GM19397 (cell line): Measurements from ENCODE around the gene PLOD2.

Experiments used
- ATAC-seq: cut with Tn5 transposase; IDR thresholded peaks from one replicate; pipeline ENCODE4 v1.9.1; 2021; ENCODE audit warnings: mild to moderate bottlenecking, moderate library complexity; ENCODE audit not compliant: unreplicated experiment

PLOD2 gene

GRCh38 chr3:146052056-146052790 is 108.8 kb downstream of the PLOD2 start:
- no peak for ATAC-seq

- ATAC-seq: no peak
Observed at GRCh38 chr3:146050691-146051090, 110.3 kb downstream of the PLOD2 start.

GRCh38 chr3:146047485-146047884 is 113.5 kb downstream of the PLOD2 start:
- ATAC-seq: no peak

GRCh38 chr3:146044046-146044445 is 116.9 kb downstream of the PLOD2 start:
- ATAC-seq: no peak

GRCh38 chr3:146040630-146041029 is 120.4 kb downstream of the PLOD2 start:
- ATAC-seq: no peak

GRCh38 chr3:146037697-146038096 is 123.3 kb downstream of the PLOD2 start:
- no peak for ATAC-seq

- no peak for ATAC-seq
Observed at GRCh38 chr3:146036281-146036680, 124.7 kb downstream of the PLOD2 start.

GRCh38 chr3:146035366-146035765 is 125.6 kb downstream of the PLOD2 start:
- ATAC-seq: no peak

GRCh38 chr3:146033950-146034349 is 127.0 kb downstream of the PLOD2 start:
- ATAC-seq: no peak

GRCh38 chr3:146026547-146026946 is 134.4 kb downstream of the PLOD2 start:
- no peak for ATAC-seq

- ATAC-seq: no peak
Observed at GRCh38 chr3:146024260-146024659, 136.7 kb downstream of the PLOD2 start.

GRCh38 chr3:146020969-146021368 is 140.0 kb downstream of the PLOD2 start:
- ATAC-seq: no peak

GRCh38 chr3:146019508-146019907 is 141.5 kb downstream of the PLOD2 start:
- ATAC-seq: no peak
